GM21529 (cell line): ENCODE data around the gene OFD1.

Source experiments
- ATAC-seq: cut with Tn5 transposase; IDR thresholded peaks from one replicate; pipeline ENCODE4 v1.9.1; 2021; ENCODE audit not compliant: unreplicated experiment

OFD1 gene

DNA sequence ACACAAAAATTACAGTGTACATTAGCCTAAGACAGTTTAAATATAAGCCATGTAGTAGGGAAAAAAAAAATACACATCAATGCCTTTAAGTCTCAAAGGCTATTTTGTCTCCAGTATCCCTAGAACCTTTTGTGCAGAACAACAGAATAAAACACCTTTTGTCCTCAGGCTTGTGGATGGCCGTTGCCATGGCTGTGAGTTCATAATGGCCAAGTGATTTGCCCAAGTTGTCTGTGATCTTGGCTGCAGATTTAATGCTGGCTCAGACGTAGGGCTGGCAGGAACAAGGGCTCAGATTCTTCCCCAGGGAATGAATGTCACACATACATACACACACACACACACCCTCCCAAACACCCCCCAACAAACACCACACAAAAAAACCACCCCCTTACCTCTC, 57.0 kb downstream of the OFD1 start:
- ATAC-seq = no peak

DNA sequence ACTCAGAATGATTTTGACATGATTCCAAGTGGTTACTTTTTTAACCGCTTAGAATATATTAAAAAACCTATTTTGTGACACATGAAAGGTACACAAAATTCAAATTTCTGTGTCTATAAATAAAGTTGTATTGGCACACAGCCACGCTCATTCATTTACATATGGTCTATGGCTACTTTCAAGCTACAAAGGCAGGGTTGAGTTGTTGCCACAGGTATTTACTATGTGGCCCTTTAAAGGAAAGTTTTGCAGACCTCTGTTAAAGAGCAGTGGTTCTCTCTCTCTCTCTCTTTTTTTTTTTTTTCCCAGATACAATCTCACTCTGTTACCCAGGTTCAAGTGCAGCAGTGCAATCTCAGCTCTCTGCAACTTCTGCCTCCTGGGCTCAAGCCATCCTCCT, 59.3 kb downstream of the OFD1 start:
- ATAC-seq = peak; percentile 48

DNA sequence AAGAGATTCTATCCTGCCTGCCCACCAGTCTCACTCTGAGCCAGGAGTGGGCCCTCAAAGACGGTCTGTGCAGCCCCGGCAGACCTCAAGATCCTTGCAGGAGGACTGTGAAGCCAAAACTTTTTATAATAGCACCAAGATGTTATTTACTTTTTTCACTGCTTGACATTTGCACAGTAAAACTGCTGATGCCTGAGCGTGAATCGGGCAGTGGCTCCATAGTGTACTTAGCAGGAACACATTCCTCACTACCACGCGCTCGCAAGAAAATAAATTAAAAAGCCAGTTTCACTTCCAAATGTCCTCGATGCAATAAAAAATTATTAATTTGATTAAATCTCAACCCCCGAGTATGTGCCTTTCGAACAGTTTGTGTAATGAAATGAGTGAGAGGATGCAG, 59.9 kb downstream of the OFD1 start:
- no peak for ATAC-seq

DNA sequence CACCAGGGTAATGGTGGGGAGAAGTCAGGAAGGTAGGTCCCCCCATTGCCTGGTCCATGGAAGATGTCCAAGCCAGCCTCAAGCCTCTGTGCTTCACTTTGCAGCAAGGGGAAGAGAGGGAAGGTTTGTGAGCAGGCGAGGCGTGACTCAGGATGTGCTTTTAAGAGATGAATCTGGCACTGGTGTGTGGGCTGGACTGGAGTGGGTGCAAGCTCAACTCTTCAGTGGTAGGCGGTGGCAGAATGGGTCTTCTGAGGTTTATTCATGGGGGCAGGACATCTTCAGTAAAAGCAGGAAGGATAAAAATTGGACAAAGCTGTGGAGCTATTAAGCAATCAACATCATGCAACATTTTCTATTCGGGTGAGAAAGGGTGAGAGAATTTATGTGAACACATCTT, 63.0 kb downstream of the OFD1 start:
- ATAC-seq = no peak

DNA sequence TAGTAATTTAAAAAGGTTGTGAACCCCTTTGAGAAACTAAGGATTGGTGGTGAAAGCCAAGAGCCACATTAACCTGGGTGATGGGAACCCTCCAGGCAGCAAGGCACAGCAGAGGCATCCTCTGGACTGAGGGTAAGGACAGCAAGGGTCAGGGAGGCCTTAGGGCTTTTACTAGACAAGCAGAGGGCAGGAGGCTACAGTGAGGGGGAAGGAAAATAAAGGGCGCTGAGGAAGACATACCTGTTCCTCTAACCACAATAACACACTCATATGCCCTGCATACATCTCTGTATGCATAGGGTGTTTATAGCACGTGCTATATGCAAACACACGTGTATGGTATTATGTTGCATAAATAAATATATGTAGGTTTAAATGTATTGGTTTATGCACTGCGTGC, 63.6 kb downstream of the OFD1 start:
- ATAC-seq = no peak

DNA sequence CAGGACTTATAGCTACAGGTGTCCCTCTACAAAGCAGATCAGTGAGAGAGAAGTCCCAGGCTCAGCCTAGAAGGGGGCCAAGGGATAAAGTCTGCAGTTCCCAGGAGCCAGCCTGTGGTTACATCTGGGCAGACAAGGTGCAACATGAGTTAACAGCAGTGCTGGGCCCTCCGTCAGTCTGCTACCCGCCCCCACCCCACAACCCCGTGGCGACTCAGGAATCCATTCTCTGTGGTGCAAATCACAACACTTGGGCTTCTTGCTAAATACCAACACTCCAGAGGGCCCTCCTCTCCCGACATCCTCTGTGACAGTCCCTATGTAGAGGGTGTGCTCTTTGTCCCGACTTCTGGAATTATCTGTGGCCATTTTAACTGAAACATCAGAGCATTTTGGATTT, 68.6 kb downstream of the OFD1 start:
- ATAC-seq = no peak

DNA sequence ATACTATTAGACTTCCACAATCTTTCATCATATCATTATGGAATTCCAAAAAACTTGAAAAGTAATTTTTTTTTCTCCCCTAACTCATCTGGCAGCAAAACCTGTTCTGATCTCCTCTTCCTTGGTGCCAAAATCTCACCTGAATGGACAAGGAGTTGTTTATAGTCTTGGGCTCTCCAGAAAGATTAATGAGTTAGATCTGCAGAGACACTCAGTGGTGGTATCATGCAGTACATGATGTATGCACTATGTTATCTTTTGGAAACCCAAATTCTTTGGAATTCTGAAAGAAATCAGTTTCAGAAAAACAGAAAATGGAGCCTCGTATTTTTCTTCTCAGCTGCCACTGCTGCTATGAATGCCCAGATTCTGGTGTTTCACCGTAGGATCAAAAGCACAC, 70.7 kb downstream of the OFD1 start:
- ATAC-seq = no peak

DNA sequence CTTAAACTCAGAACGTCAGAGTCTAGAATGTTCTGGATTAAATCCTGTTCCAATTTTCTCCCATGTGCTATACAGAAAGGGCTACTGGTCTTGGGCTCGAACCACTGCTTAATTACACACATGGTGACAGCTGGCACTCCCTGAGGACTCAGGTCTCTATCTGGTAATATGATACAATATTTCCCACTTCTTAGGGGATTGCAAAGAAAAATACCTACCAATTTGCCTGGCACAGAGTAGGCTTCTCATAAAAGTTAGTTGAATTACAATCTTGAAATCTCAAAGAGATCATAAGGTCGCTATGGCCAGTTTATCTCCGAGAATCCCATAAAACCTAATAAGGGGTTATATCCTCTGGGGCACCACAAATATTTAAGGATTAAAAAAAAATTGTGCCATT, 73.7 kb downstream of the OFD1 start:
- no peak for ATAC-seq

DNA sequence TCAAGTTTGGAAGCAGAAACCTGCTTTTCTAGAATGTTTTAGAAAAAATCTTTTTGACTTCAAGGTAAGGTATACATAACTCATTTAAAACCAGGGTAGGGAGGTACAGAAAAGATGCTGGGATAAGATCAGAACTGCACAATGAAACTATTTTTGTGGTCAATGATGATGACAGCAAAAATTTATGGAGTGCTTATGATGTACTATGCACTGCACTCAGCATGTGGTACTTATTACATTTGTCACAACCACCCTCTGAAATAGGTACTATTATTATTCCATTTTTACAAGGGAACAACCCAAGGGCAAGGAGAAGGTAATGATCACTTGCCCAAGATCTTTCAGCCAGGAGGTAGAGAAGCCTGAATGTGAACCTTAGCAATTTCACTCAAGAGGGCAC, 74.3 kb downstream of the OFD1 start:
- ATAC-seq = no peak

DNA sequence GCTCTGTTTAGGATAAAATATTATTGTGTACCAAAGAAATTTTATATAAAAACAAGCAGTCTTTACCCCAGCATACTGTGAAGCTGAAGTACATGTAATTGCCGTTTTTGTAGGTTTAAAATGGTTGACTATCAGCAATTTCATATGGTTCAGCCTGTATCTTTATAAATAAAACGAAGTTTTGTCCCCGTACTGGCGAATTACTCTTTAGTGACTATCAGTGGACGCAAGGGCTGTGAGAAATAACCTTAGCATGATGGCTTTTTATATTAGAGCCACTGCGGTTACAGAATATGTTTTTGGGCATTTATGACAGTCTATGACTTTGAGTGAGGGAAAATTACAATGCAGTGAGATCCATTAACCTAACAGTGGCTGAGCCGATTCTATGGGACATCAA, 81.1 kb downstream of the OFD1 start:
- no peak for ATAC-seq

DNA sequence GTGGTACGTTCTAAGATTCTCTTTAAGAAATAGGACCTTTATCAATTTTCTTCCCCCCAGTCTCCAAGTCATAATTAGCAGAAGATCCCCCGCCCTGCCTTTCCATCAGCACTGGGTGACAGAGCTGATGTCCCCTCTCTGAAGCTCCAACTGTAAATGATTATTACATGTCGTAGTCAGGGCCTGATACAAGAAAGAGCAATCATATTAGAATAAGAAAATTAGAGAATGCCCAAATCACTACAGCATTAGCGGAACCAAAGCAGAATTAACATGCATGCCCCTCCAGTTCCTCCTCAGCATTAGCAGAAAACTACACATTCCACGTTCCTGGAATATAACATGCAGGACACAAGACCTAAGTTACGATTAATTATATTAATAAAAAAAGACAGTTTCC, 81.6 kb downstream of the OFD1 start:
- ATAC-seq = no peak

DNA sequence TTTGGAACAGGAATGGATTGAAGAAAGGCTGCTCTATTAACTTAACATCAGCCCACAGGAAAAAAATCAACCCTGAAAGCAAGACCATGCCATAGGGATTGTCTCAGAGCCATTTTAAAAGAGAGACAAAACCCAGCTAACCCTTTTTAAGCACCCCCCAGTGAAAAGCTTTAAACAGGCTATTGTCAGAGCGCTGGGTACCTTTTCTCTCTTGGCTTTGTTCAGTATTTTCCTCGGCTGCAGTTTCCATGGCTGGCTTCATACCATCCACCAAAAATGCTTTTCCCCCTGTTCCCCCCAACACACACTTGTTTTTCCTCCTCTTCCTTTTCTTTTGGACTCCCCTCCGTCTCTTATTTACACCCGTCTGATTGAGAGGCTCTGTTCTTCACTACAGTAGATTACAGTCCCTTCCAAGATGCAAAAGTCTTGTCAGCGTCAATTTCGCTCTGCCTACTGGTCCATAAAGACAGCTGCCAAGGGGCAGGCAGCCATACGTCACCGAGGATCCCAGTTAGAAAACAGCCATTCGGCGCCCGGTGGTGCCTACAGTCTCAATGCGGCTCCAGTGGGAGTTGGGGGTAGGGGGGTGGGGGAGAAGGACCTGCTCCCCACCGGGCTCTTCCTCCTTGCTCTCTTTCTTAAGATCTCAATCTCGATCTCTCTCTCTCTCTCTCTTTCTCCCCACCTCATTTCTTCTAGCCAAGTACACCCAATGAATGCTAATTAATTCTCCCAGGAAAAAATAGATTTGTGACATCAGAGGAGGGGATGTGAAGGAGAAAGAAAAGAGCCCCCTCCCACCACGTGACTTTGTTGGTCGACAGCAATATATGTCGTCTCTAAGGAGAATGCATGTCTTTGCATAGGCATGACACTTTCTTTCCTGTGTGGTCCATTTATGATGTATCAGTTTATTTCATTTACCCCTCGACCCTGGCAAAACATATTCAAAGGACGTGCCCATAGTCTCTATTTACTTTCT, 82.4 kb downstream of the OFD1 start, which contains the start of gene GPM6B:
Gene GPM6B (minus strand): TSS at position 451 of the 985 bp plus-strand sequence. CDS start 189 bp downstream, at position 262.
- no peak for ATAC-seq
